HL-60 (cell line): ENCODE results near the gene CTDSPL2.

Experiments
- DNase-seq, 2 experiments: peaks; one replicate each; pipeline ENCODE4 v3.0.0-alpha.2; 2010 to 2020; ENCODE audit warnings: low read depth in 1 of 2, low spot score in 1 of 2
- H3K27ac ChIP-seq: fragments of 250-450 bp; sonication (Bioruptor Pico); replicated peaks from 2 replicates; pipeline ENCODE4 v1.5.1; 2020; ENCODE audit warnings: mild to moderate bottlenecking, moderate library complexity
- H3K27me3 ChIP-seq: fragments of 250-450 bp; sonication (Bioruptor Pico); 2 replicates; pipeline ENCODE4 v1.5.1; 2021; ENCODE audit warnings: mild to moderate bottlenecking, moderate library complexity; ENCODE audit not compliant: insufficient read depth, poor library complexity, severe bottlenecking
- H3K4me3 ChIP-seq: replicated peaks from 2 replicates; pipeline ENCODE4 v1.5.1; 2011; ENCODE audit warnings: mild to moderate bottlenecking, control low read depth, low read length; ENCODE audit not compliant: insufficient read depth
- GABPA ChIP-seq: IDR thresholded peaks from 2 replicates; pipeline ENCODE4 v1.6.1; 2012; ENCODE audit warnings: low read depth
- POLR2AphosphoS5 ChIP-seq: IDR thresholded peaks from 2 replicates; pipeline ENCODE4 v1.6.1; 2012; ENCODE audit warnings: low read depth
- REST ChIP-seq: IDR thresholded peaks from 2 replicates; pipeline ENCODE4 v1.6.1; 2012; ENCODE audit warnings: low read depth; ENCODE audit not compliant: insufficient replicate concordance
- SPI1 ChIP-seq: IDR thresholded peaks from 2 replicates; pipeline ENCODE4 v1.6.1; 2012; ENCODE audit warnings: low read depth, mild to moderate bottlenecking, borderline replicate concordance
- TF ChIP-seq, protein P1 (sequence below): IDR thresholded peaks from one replicate; pipeline ENCODE4 v1.5.1; 2011; ENCODE audit warnings: low read length, control low read depth, inconsistent platforms; ENCODE audit not compliant: insufficient read depth

Gene CTDSPL2

GRCh38 chr15:44490622-44491021, 63.2 kb downstream of the CTDSPL2 start:
- Histone ChIP-seq H3K27me3 (no peaks in the 10 kb centered on the region), H3K4me3 (no peak overlapping the region), H3K27ac (no peak overlapping the region)
- TF ChIP-seq GABPA (no peak), POLR2AphosphoS5 (no peak), SPI1 (no peak), REST (no peak)
- TF ChIP-seq, protein P1, sequence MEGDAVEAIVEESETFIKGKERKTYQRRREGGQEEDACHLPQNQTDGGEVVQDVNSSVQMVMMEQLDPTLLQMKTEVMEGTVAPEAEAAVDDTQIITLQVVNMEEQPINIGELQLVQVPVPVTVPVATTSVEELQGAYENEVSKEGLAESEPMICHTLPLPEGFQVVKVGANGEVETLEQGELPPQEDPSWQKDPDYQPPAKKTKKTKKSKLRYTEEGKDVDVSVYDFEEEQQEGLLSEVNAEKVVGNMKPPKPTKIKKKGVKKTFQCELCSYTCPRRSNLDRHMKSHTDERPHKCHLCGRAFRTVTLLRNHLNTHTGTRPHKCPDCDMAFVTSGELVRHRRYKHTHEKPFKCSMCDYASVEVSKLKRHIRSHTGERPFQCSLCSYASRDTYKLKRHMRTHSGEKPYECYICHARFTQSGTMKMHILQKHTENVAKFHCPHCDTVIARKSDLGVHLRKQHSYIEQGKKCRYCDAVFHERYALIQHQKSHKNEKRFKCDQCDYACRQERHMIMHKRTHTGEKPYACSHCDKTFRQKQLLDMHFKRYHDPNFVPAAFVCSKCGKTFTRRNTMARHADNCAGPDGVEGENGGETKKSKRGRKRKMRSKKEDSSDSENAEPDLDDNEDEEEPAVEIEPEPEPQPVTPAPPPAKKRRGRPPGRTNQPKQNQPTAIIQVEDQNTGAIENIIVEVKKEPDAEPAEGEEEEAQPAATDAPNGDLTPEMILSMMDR, result no peak
- DNase-seq, result no peak

GRCh38 chr15:44492040-44492439, 64.6 kb downstream of the CTDSPL2 start:
- no peak for DNase-seq
- Histone ChIP-seq H3K27me3 (no peaks in the 10 kb centered on the region), H3K4me3 (no peak overlapping the region), H3K27ac (no peak overlapping the region)
- TF ChIP-seq REST (no peak), GABPA (no peak)

- H3K4me3 ChIP-seq, result no peak overlapping the region
- H3K27me3 ChIP-seq, result no peaks in the 10 kb centered on the region
- no peak overlapping the region for H3K27ac ChIP-seq
- TF ChIP-seq SPI1 (no peak), GABPA (no peak)
- no peak for DNase-seq
These were observed 65.2 kb downstream of the CTDSPL2 start for GRCh38 chr15:44492672-44493071.

GRCh38 chr15:44495562-44495961, 68.1 kb downstream of the CTDSPL2 start:
- no peaks in the 10 kb centered on the region for H3K27me3 ChIP-seq
- no peak overlapping the region for H3K27ac ChIP-seq
- TF ChIP-seq SPI1, result no peak
- TF ChIP-seq REST, result no peak
- no peak for TF ChIP-seq GABPA
- TF ChIP-seq, protein P1, result no peak
- no peak for TF ChIP-seq POLR2AphosphoS5
- DNase-seq, result no peak
- H3K4me3 ChIP-seq, result no peak overlapping the region
